Stimulated activated CD8-positive, alpha-beta memory T cell treated with anti-CD3 and anti-CD28 coated beads, Interleukin-15, amount 100 ng/mL, for 1 hour (primary cell): ENCODE data around the gene KRTAP5-1.

Experiments
- DNase-seq: peaks from one replicate; pipeline ENCODE4 v3.0.0-alpha.2; 2020; ENCODE audit warnings: low read depth

KRTAP5-1 gene

DNA sequence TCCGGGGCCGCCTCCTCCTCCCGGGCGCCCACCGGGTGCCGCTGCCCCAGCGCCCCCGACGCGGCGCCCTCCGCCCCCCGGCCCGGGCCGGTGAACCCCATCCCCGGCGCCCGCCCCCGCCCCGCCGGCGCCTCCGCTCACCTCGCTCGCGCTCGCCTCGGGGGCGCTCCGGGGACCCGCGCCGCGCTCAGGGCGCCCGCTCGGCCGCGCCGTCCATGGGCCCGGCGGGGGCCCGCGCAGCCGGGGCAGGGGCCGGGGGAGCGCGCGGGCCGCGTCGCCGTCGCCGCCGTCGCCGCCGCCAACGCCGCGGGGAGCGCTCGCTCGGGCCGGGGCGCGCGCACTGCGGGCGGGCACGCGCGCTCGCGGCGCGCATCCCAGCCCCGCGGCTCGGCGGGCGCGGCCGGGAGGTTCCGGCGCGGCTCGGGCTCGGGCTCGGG lies 13.3 kb downstream of the KRTAP5-1 start:
- no peak for DNase-seq

DNA sequence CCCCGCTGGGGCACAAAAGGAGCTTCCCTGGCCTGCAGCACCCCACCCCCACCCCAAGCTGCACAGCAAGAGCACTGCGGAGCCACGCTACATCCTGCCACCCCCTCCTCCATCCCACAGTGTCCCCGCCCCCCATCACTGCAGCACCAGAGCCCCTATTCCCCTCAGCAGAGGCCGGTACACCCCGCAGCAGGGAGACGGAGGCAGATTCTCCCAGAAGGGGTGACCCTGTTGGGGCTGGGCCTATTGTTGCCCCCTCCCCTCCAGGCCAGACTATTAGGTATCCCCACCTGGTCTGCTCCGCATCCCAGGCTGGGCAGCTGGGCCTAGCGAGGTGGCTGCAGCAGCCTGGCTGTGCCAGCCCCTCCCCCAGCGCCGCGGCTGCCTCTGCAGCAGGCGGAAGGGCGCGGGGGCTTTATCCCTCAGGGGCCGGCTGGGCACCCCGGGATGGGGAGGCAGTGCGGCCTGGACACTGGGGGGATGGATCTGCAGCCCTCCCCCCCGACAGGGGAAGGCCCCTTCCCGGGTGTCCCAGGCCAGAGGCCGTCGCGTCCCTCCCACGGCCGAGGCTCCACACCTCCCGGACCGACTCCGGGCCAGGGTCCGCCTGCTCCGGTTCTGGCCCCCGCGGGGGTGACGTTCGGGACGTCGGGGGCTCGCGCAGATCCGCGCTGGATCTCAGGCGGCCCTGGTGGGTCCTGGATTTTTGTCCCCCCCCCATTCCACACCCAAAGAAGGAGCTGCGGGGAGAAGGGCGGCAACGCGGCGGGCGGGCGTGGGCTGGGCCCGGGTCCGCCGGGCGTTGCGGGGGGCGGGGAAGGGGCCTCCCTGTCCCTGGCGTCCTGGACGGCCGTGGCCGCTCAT lies 14.0 kb downstream of the KRTAP5-1 start:
- DNase-seq = no peak

DNA sequence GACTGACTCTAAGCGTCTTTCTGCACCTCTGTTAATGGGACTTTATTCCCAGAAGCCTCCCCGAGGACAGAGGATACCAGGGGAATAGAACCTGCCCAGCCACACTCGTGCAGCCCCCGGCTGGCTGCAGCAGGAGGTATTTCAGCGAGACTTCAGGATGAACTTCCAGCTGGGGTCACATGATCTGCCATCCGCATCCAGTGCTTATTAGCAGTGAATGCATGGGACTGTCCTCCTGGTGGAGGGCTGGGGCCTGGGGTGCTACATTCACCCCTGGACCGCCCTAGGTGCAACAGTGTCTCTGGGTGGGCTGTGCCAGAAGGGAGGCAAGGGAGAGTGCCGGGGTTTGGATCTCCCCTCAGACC lies 14.6 kb downstream of the KRTAP5-1 start:
- DNase-seq = no peak

DNA sequence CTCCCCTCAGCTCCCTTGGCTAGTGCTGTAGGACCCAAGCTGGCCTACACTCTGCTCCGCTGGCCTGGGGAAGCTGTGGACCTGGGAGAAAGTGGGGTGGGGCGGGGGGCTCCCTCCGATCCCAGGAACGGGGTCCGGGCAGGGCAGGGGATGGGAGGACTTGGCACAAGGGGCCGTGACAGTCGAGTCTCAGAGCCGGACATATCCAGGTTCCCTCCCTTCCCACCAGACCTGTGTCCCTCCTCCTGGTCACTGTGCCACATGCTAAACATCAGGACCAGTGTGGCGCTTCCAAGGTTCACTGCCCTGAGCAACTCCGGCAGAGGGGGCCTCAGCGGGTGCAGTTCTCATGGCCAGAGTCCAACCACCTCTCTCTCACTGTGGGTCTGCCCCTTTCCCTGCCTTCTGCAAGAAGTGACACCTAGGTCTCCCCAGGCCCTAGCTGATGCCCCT lies 15.1 kb downstream of the KRTAP5-1 start:
- no peak for DNase-seq

GRCh38 chr11:1569251-1569780 lies 15.8 kb downstream of the KRTAP5-1 start:
- DNase-seq = no peak

DNA sequence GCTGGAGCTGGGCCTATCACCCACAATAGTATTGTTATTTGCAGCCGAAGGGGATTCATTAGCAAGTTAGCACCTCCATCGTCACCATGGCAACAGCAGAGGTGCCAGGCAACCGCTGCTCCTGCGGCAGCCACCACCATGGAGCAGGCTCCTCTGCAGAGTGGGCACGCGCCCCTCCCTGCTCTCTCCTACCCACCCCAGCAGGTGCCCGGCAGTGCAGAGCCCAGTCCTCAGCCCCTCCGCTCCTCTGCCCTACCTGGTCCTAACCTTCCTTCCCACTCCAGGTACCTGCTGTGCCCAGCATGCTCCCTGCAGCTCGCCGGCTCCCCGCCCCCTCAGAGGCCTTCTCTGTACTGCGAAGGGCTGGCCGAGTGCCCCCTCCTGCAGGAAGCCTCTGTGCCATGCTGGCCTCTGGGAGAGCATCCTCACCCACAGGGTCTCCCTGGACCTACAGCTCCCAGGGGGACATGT lies 16.6 kb downstream of the KRTAP5-1 start:
- no peak for DNase-seq

GRCh38 chr11:1567721-1568100 lies 17.4 kb downstream of the KRTAP5-1 start:
- no peak for DNase-seq

DNA sequence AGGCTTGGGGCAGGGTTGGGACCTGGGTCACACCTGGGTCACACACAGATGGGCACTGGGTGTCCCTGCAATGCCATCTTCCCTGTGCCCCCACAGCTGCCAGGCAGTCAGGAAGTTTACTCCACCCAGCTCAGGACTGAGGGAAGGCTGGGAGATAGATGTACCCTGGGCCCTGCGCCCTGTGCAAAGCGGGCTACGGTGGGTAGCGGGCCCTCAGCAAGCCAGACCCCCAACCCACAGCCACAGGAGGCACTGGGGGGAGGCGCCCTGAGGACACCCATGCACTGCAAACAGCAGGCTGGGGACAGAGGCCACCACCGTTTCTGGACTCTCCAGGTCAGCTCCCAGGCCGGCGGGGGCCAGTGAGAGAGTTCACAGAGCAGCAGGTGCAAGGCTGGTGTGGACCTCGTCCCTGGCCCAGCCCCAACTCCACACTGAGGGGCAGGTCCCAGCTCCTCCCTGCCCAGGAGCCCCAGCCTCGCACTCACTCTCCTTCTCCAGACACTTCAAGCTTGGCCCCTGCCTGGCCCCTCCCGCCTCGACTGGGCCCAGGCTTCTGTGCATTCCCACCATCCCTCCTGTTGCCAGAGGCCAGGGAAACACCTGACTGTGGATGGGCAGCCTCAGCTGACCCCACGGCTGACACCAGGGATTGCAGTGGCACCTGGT lies 17.9 kb downstream of the KRTAP5-1 start:
- DNase-seq = no peak

GRCh38 chr11:1566381-1567051 lies 18.6 kb downstream of the KRTAP5-1 start:
- DNase-seq = no peak

- DNase-seq = no peak
These were observed 19.2 kb downstream of the KRTAP5-1 start for GRCh38 chr11:1565904-1566247.

DNA sequence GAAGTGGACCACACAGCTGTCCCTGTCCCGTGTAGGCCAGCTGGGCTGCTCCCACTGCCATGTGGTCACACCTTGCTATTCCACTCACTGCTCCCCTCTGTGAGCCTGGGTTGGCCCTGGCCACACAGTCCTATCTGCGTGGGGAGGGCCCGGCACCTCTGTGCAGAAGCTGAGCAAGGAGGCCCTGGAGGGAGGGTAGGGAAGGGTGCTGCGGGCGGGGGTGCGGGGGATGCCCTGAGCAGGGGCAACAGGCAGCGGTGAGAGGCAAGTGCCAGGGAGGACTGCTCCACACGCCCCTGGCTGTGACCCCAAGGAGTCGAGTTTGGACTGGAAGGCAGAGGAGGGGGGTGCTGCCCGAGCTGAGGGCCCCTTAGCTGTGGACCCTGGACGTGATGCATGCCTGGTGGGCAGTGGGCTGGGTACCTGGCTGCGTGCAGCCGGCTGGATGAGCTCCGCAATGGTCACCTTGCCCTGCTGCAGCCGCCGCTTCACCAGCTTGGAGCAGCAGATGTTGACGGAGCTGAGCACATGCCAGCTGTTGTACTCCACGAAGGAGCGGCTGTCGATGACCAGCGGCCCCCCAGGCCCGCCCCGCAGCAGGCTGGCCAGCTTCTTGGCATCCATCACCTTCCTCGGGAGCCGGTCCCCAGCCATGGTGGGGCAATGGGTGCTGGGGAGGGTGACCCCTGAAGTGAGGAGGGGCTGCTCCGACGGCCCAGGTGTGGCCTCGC lies 19.7 kb downstream of the KRTAP5-1 start:
- DNase-seq = no peak

- no peak for DNase-seq
These were observed 20.4 kb downstream of the KRTAP5-1 start for GRCh38 chr11:1564535-1565172.

DNA sequence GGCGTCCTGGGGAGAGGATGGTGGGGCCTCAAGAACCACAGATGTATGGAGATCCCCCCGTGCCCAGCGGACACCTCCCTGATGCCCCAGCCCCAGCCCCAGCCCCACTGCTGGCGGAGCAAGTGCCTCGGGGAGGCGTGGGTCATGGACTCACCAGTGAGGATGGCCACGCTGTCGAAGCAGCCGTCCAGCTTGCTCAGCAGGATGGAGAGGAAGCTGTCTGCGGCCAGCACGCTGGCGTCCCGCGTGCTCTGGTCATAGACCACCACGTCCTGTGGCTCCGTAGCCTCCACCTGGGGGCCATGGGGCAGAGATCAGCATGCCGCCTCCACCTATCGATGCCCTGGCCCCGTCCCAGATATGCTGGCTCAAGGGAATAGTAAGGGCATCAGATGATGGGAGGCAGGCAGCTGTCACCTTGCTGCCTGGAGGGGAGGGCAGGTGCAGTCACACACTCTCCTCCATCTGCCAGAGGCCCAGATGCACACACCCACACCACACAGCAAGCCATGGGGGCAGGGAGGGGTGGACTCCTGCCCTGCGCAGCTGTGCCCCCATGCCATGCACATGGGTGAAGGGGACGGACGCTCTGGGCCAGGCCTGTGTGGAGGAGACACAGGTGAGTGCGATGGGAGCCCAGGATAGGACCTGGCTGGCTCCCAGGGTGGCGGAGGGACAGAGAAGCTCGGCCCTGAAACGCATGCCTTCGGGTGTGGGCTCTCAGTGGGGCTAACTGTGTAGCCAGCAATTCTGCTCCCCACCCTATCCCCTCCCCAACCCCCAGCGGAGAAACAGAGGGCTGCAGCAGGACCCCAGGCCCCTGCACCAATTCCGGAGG lies 21.2 kb downstream of the KRTAP5-1 start:
- no peak for DNase-seq

GRCh38 chr11:1563149-1563638 lies 21.9 kb downstream of the KRTAP5-1 start:
- DNase-seq = no peak

GRCh38 chr11:1562469-1563148 lies 22.5 kb downstream of the KRTAP5-1 start:
- DNase-seq = no peak

GRCh38 chr11:1561955-1562354 lies 23.1 kb downstream of the KRTAP5-1 start:
- DNase-seq = no peak

DNA sequence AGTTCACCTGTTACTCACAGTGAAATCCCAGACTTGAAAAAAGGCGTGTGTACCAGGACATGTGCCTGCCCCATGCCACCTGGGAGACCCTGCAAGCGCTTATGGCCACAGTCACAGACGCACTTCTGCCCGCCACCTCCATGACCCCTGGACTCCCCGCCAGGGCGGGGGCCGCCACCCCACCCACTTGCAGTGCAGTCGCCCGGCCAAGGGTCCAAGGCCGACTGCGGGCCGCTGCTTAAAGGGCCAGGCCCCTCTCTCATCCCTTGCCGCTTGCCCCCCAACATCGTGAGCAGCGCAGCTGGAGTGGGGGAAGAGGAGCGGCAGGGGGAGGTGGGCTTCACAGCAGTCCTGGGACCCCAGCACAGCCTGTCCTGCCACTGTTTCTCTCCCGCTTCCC lies 23.8 kb downstream of the KRTAP5-1 start:
- DNase-seq = no peak

- DNase-seq = no peak
These were observed 24.3 kb downstream of the KRTAP5-1 start for GRCh38 chr11:1560649-1561251.

DNA sequence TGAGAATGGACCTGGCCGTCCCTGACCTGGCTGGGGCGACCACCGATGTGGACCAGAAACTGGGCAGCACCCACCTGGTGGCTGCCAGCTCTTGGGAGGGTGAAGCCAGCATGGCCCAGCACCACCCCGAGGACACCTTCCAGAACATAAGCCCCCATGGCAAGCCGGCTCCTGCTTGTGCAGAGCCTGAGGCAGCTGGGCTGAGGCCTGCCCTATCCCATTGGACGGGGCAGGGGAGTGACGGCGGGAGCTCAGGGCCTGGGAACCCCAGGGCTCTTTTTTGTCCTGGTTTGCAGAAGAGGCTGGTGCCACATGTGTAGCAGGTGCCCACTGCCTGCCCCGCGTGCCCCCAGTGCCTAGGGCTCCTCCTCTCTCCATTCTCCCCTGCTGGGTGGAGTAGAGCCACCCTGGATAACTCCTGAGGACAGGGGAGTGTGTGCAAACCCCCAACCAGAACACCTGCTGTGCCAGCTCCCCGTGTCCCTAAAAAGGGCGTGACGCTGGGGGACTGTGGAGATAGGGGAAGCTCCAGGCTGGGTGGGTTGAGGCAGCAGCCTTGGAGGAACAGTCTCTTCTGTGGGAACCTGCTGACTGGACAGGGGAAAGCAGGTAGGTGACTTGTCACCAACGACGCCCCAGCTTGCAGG lies 25.0 kb downstream of the KRTAP5-1 start:
- DNase-seq = no peak
